SK-N-SH treated with all-trans-retinoic acid at 6 μM for 48 hours (cell line): ENCODE measurements around the gene JUND.

Experiments
- ARNTL ChIP-seq: fragments of 450-650 bp; formaldehyde crosslinking; IDR thresholded peaks from 2 replicates; pipeline ENCODE4 v1.5.0; 2020; ENCODE audit warnings: low read depth, mild to moderate bottlenecking, moderate library complexity, borderline replicate concordance
- ESRRG ChIP-seq: fragments of 250-450 bp; sonication (Bioruptor Pico); IDR thresholded peaks from 2 replicates; pipeline ENCODE4 v1.6.1; 2021; ENCODE audit warnings: mild to moderate bottlenecking
- GLIS3 ChIP-seq: fragments of 250-450 bp; sonication (Bioruptor Pico); IDR thresholded peaks from 2 replicates; pipeline ENCODE4 v1.5.0; 2020; ENCODE audit warnings: mild to moderate bottlenecking, moderate library complexity
- ISL1 ChIP-seq: fragments of 250-450 bp; sonication (Bioruptor Pico); IDR thresholded peaks from 2 replicates; pipeline ENCODE4 v2.1.2; 2022; ENCODE audit warnings: mild to moderate bottlenecking, moderate library complexity
- RARB ChIP-seq: fragments of 250-450 bp; sonication (Bioruptor Pico); IDR thresholded peaks from 2 replicates; pipeline ENCODE4 v1.8.0; 2021; ENCODE audit warnings: mild to moderate bottlenecking, moderate library complexity
- SNAI2 ChIP-seq: fragments of 250-450 bp; sonication (Bioruptor Pico); IDR thresholded peaks from 2 replicates; pipeline ENCODE4 v1.5.0; 2020; ENCODE audit warnings: mild to moderate bottlenecking, moderate library complexity
- ZFP3 ChIP-seq: fragments of 250-450 bp; sonication (Bioruptor Pico); IDR thresholded peaks from 2 replicates; pipeline ENCODE4 v1.5.0; 2020; ENCODE audit warnings: mild to moderate bottlenecking, moderate library complexity
- ZFP30 ChIP-seq: fragments of 450-650 bp; formaldehyde crosslinking; IDR thresholded peaks from 2 replicates; pipeline ENCODE4 v1.5.0; 2022; ENCODE audit warnings: mild to moderate bottlenecking, moderate library complexity
- ZNF70 ChIP-seq: fragments of 450-650 bp; formaldehyde crosslinking; IDR thresholded peaks from 2 replicates; pipeline ENCODE4 v1.5.0; 2020; ENCODE audit warnings: mild to moderate bottlenecking, moderate library complexity
- ZNF8 ChIP-seq: fragments of 450-650 bp; formaldehyde crosslinking; IDR thresholded peaks from 2 replicates; pipeline ENCODE4 v1.5.0; 2020; ENCODE audit warnings: mild to moderate bottlenecking, moderate library complexity
- TF ChIP-seq, protein P1 (sequence below): fragments of 250-450 bp; sonication (Bioruptor Pico); IDR thresholded peaks from 2 replicates; pipeline ENCODE4 v1.5.0; 2020; ENCODE audit warnings: mild to moderate bottlenecking, moderate library complexity
- TF ChIP-seq, protein P2 (sequence below): fragments of 250-450 bp; sonication (Bioruptor Pico); IDR thresholded peaks from 2 replicates; pipeline ENCODE4 v1.8.0; 2020; ENCODE audit warnings: mild to moderate bottlenecking, moderate library complexity, borderline replicate concordance

DNA sequence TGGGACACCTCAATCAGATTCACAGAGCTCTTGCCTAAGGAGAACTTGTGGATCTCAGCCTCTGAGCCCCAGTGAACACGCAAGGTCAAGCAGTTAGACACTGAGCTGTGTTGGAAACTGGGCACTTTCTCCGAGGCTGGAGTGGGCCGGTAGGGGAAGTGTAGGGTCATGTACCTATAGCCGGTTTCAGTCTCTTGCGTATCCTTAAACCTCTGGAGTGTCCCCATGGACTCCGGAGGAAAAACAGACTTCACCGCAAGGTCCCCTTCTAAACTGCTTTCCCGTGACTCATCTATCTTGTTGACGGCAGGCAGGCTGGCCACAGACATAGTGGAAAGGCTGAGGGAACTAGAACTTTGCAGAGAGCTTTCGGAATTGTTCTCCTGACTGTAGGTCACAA is 18.5 kb downstream of the JUND start:
- no peak for TF ChIP-seq RARB (CRISPR knock-in tag)
- TF ChIP-seq, protein P1, sequence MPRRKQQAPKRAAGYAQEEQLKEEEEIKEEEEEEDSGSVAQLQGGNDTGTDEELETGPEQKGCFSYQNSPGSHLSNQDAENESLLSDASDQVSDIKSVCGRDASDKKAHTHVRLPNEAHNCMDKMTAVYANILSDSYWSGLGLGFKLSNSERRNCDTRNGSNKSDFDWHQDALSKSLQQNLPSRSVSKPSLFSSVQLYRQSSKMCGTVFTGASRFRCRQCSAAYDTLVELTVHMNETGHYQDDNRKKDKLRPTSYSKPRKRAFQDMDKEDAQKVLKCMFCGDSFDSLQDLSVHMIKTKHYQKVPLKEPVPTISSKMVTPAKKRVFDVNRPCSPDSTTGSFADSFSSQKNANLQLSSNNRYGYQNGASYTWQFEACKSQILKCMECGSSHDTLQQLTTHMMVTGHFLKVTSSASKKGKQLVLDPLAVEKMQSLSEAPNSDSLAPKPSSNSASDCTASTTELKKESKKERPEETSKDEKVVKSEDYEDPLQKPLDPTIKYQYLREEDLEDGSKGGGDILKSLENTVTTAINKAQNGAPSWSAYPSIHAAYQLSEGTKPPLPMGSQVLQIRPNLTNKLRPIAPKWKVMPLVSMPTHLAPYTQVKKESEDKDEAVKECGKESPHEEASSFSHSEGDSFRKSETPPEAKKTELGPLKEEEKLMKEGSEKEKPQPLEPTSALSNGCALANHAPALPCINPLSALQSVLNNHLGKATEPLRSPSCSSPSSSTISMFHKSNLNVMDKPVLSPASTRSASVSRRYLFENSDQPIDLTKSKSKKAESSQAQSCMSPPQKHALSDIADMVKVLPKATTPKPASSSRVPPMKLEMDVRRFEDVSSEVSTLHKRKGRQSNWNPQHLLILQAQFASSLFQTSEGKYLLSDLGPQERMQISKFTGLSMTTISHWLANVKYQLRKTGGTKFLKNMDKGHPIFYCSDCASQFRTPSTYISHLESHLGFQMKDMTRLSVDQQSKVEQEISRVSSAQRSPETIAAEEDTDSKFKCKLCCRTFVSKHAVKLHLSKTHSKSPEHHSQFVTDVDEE: no peak
- no peak for TF ChIP-seq SNAI2
- no peak for TF ChIP-seq ZFP3
- no peak for TF ChIP-seq ZNF70
- no peak for TF ChIP-seq ZNF8 (CRISPR knock-in tag)
- TF ChIP-seq, protein P2, sequence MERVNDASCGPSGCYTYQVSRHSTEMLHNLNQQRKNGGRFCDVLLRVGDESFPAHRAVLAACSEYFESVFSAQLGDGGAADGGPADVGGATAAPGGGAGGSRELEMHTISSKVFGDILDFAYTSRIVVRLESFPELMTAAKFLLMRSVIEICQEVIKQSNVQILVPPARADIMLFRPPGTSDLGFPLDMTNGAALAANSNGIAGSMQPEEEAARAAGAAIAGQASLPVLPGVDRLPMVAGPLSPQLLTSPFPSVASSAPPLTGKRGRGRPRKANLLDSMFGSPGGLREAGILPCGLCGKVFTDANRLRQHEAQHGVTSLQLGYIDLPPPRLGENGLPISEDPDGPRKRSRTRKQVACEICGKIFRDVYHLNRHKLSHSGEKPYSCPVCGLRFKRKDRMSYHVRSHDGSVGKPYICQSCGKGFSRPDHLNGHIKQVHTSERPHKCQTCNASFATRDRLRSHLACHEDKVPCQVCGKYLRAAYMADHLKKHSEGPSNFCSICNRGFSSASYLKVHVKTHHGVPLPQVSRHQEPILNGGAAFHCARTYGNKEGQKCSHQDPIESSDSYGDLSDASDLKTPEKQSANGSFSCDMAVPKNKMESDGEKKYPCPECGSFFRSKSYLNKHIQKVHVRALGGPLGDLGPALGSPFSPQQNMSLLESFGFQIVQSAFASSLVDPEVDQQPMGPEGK (CRISPR knock-in tag): no peak
- no peak for TF ChIP-seq ISL1 (CRISPR knock-in tag)
- TF ChIP-seq ARNTL: no peak
- no peak for TF ChIP-seq ESRRG
- no peak for TF ChIP-seq ZFP30 (CRISPR knock-in tag)
- TF ChIP-seq GLIS3 (CRISPR knock-in tag): no peak
